ENCODE data around the gene KIAA0232.
"Not testable (repeated sequence)": the region's sequence is repeated elsewhere in the genome, so short reads cannot be mapped to it uniquely, and the experiment has no call there.

KIAA0232 gene

GRCh38 chr4:6754481-6755087, 27.9 kb upstream of the KIAA0232 start:
- TF ChIP-seq EZH2phosphoT487 (IDR thresholded peaks at IDR 0.05; ENCODE audit: low read length) (no peak), EZH2 (optimal IDR thresholded peaks at IDR 0.05; ENCODE audit: low read depth, low read length) (no peak), CTCF (IDR thresholded peaks at IDR 0.05; ENCODE audit: low read length) (no peak)
- Histone ChIP-seq H3K27ac (ENCODE audit: low read length) (no peak overlapping the region), H2AFZ (ENCODE audit: low read length) (no peak overlapping the region), H3K9ac (ENCODE audit: low read length) (no peak overlapping the region), H3K9me3 (replicated peaks; ENCODE audit: insufficient read depth, low read length) (no peaks in the 10 kb centered on the region), H3F3A (ENCODE audit: insufficient read depth, low read length) (no peaks in the 10 kb centered on the region), H3K79me2 (ENCODE audit: low read length) (no peaks in the 10 kb centered on the region), H3K9me2 (replicated peaks; ENCODE audit: insufficient read depth, low read length) (no peaks in the 10 kb centered on the region), H3K4me3 (ENCODE audit: low read length) (no peak overlapping the region), H3K27me3 (replicated peaks; ENCODE audit: insufficient read depth, low read length) (peaks cover 5% of the 10 kb centered on the region; the same call in 1 of the 2 replicates), H3K4me2 (ENCODE audit: low read depth, low read length) (no peak overlapping the region), H3K36me3 (replicated peaks; ENCODE audit: insufficient read depth, low read length) (no peaks in the 10 kb centered on the region), H4K20me1 (ENCODE audit: insufficient read depth, low read length) (no peaks in the 10 kb centered on the region), H3K4me1 (ENCODE audit: low read length) (no peaks in the 10 kb centered on the region)
- DNase-seq, result no peak

- Histone ChIP-seq H3F3A (ENCODE audit: insufficient read depth, low read length) (no peaks in the 10 kb centered on the region), H3K9ac (ENCODE audit: low read length) (no peak overlapping the region), H3K4me2 (ENCODE audit: low read depth, low read length) (no peak overlapping the region), H3K9me3 (replicated peaks; ENCODE audit: insufficient read depth, low read length) (no peaks in the 10 kb centered on the region), H3K27ac (ENCODE audit: low read length) (no peak overlapping the region), H2AFZ (ENCODE audit: low read length) (no peak overlapping the region), H3K4me1 (ENCODE audit: low read length) (no peaks in the 10 kb centered on the region), H3K27me3 (replicated peaks; ENCODE audit: insufficient read depth, low read length) (peaks cover 5% of the 10 kb centered on the region; the same call in 1 of the 2 replicates), H3K4me3 (ENCODE audit: low read length) (no peak overlapping the region), H3K9me2 (replicated peaks; ENCODE audit: insufficient read depth, low read length) (no peaks in the 10 kb centered on the region), H4K20me1 (ENCODE audit: insufficient read depth, low read length) (no peaks in the 10 kb centered on the region), H3K79me2 (ENCODE audit: low read length) (no peaks in the 10 kb centered on the region), H3K36me3 (replicated peaks; ENCODE audit: insufficient read depth, low read length) (no peaks in the 10 kb centered on the region)
- no peak for DNase-seq
- TF ChIP-seq EZH2phosphoT487 (IDR thresholded peaks at IDR 0.05; ENCODE audit: low read length) (no peak), EZH2 (optimal IDR thresholded peaks at IDR 0.05; ENCODE audit: low read depth, low read length) (no peak), CTCF (IDR thresholded peaks at IDR 0.05; ENCODE audit: low read length) (no peak)
Measured at GRCh38 chr4:6755088-6755753, 27.3 kb upstream of the KIAA0232 start.

- not testable (repeated sequence) for H3K9me3 ChIP-seq (replicated peaks; ENCODE audit: insufficient read depth, low read length); H4K20me1 ChIP-seq (ENCODE audit: insufficient read depth, low read length); H3K4me1 ChIP-seq (ENCODE audit: low read length); H3K79me2 ChIP-seq (ENCODE audit: low read length); H3K4me2 ChIP-seq (ENCODE audit: low read depth, low read length); H3K9me2 ChIP-seq (replicated peaks; ENCODE audit: insufficient read depth, low read length); H3K27ac ChIP-seq (ENCODE audit: low read length); H3K36me3 ChIP-seq (replicated peaks; ENCODE audit: insufficient read depth, low read length); H3K9ac ChIP-seq (ENCODE audit: low read length); H3K27me3 ChIP-seq (replicated peaks; ENCODE audit: insufficient read depth, low read length); H2AFZ ChIP-seq (ENCODE audit: low read length); H3F3A ChIP-seq (ENCODE audit: insufficient read depth, low read length); H3K4me3 ChIP-seq (ENCODE audit: low read length); DNase-seq
Measured at GRCh38 chr4:6756345-6756744, 26.2 kb upstream of the KIAA0232 start.

- TF ChIP-seq CTCF (IDR thresholded peaks at IDR 0.05; ENCODE audit: low read length) (no peak), EZH2phosphoT487 (IDR thresholded peaks at IDR 0.05; ENCODE audit: low read length) (no peak), EZH2 (optimal IDR thresholded peaks at IDR 0.05; ENCODE audit: low read depth, low read length) (no peak)
- Histone ChIP-seq H3K4me2 (ENCODE audit: low read depth, low read length) (no peak overlapping the region), H3K27me3 (replicated peaks; ENCODE audit: insufficient read depth, low read length) (peaks cover 13% of the 10 kb centered on the region; the same call in 1 of the 2 replicates), H3K79me2 (ENCODE audit: low read length) (no peaks in the 10 kb centered on the region), H3K36me3 (replicated peaks; ENCODE audit: insufficient read depth, low read length) (no peaks in the 10 kb centered on the region), H2AFZ (ENCODE audit: low read length) (no peak overlapping the region), H3K9ac (ENCODE audit: low read length) (no peak overlapping the region), H3F3A (ENCODE audit: insufficient read depth, low read length) (no peaks in the 10 kb centered on the region), H3K9me3 (replicated peaks; ENCODE audit: insufficient read depth, low read length) (no peaks in the 10 kb centered on the region), H4K20me1 (ENCODE audit: insufficient read depth, low read length) (no peaks in the 10 kb centered on the region), H3K4me1 (ENCODE audit: low read length) (no peaks in the 10 kb centered on the region), H3K27ac (ENCODE audit: low read length) (no peak overlapping the region), H3K4me3 (ENCODE audit: low read length) (no peak overlapping the region), H3K9me2 (replicated peaks; ENCODE audit: insufficient read depth, low read length) (no peaks in the 10 kb centered on the region)
- no peak for DNase-seq
Measured at GRCh38 chr4:6758728-6759127, 23.8 kb upstream of the KIAA0232 start.
